Suprapubic skin (tissue), 4 donors: ENCODE measurements around the gene GPC5. TPM values are rescaled to one million over a fixed set of nuclear protein-coding genes. Genes with fewer than 3 reads are reported as not detected.

Experiments used
- DNase-seq, 2 donors: peaks; one replicate each; pipeline ENCODE4 v3.0.0-alpha.2; 2019; ENCODE audit warnings: low spot score in 2 of 2
- H3K27ac ChIP-seq: fragments of 200-600 bp; sonication (generic); one replicate; pipeline ENCODE4 v1.5.1; 2019
- H3K27me3 ChIP-seq: fragments of 200-600 bp; sonication (generic); one replicate; pipeline ENCODE4 v1.5.1; 2019
- H3K36me3 ChIP-seq: fragments of 200-600 bp; sonication (generic); one replicate; pipeline ENCODE4 v1.5.1; 2019
- H3K4me1 ChIP-seq: fragments of 200-600 bp; sonication (generic); one replicate; pipeline ENCODE4 v1.5.1; 2019
- H3K4me3 ChIP-seq: fragments of 200-600 bp; sonication (generic); one replicate; pipeline ENCODE4 v1.5.1; 2019; ENCODE audit warnings: mild to moderate bottlenecking
- H3K9me3 ChIP-seq: fragments of 200-600 bp; sonication (generic); one replicate; pipeline ENCODE4 v1.5.1; 2019
- CTCF ChIP-seq, 2 donors: fragments of 200-600 bp in 1 of 2; fragments of 450-650 bp in 1 of 2; sonication (generic) in 1 of 2; IDR thresholded peaks; one replicate each; pipeline ENCODE4 v1.5.1; 2016 to 2019; ENCODE audit warnings: antibody characterized with exemption in 2 of 2, mild to moderate bottlenecking in 1 of 2, moderate library complexity in 1 of 2
- EP300 ChIP-seq: sonication (generic); formaldehyde crosslinking; IDR thresholded peaks from one replicate; pipeline ENCODE4 v1.6.1; 2017; ENCODE audit warnings: antibody characterized with exemption
- POLR2A ChIP-seq, 2 donors: fragments of 450-650 bp; IDR thresholded peaks; one replicate each; pipeline ENCODE4 v1.6.1; 2017; ENCODE audit warnings: antibody characterized with exemption in 2 of 2, mild to moderate bottlenecking in 2 of 2, moderate library complexity in 2 of 2
- POLR2AphosphoS5 ChIP-seq, 3 donors: sonication (generic); formaldehyde crosslinking; IDR thresholded peaks; one replicate each; pipeline ENCODE4 v1.6.1; 2017; ENCODE audit warnings: antibody characterized with exemption in 3 of 3
- WGBS: methylation state at CpG from one replicate; pipeline ENCODE4 v1.1.5; 2018; 5-methylcytosine and 5-hydroxymethylcytosine counted together
- total RNA-seq, 4 donors: library from RNA; depleted of rRNA; stranded (reverse); fragments of >200 nt; gene quantifications; one replicate each; pipeline ENCODE4 v1.1.0, GENCODE V29; 2016

GPC5 gene
- total RNA-seq, 4 donors from 2014 or later = 0.55 TPM; not detected in 3

- Histone ChIP-seq H3K27me3 (no peaks in the 10 kb centered on the region), H3K36me3 (no peaks in the 10 kb centered on the region), H3K27ac (no peak overlapping the region), H3K9me3 (no peaks in the 10 kb centered on the region), H3K4me1 (no peaks in the 10 kb centered on the region), H3K4me3 (no peak overlapping the region)
- DNase-seq = no peak
- TF ChIP-seq POLR2A (IDR thresholded peaks at IDR 0.05) (no peak), EP300 (no peak), CTCF (IDR thresholded peaks at IDR 0.05) (no peak), POLR2AphosphoS5 (IDR thresholded peaks at IDR 0.05) (no peak)
Measured at GRCh38 chr13:92657565-92657964, 1259.1 kb downstream of the GPC5 start.

GRCh38 chr13:92658293-92658692, 1259.9 kb downstream of the GPC5 start:
- no peak overlapping the region for H3K27ac ChIP-seq
- WGBS = 87% methylated on average over 5 of the region's 5 CpGs
- no peaks in the 10 kb centered on the region for H3K9me3 ChIP-seq
- no peaks in the 10 kb centered on the region for H3K27me3 ChIP-seq
- no peak for DNase-seq
- H3K36me3 ChIP-seq = no peaks in the 10 kb centered on the region
- no peak overlapping the region for H3K4me3 ChIP-seq
- H3K4me1 ChIP-seq = no peaks in the 10 kb centered on the region
- TF ChIP-seq POLR2AphosphoS5 (IDR thresholded peaks at IDR 0.05) = no peak
- no peak for TF ChIP-seq EP300
- no peak for TF ChIP-seq POLR2A (IDR thresholded peaks at IDR 0.05)
- TF ChIP-seq CTCF (IDR thresholded peaks at IDR 0.05) = no peak

- Histone ChIP-seq H3K4me1 (no peaks in the 10 kb centered on the region), H3K36me3 (no peaks in the 10 kb centered on the region), H3K27me3 (no peaks in the 10 kb centered on the region), H3K27ac (no peak overlapping the region), H3K9me3 (no peaks in the 10 kb centered on the region), H3K4me3 (no peak overlapping the region)
- no peak for DNase-seq
- WGBS = 75% methylated on average over 1 of the region's 1 CpG
- TF ChIP-seq EP300 (no peak), CTCF (IDR thresholded peaks at IDR 0.05) (no peak), POLR2AphosphoS5 (IDR thresholded peaks at IDR 0.05) (no peak), POLR2A (IDR thresholded peaks at IDR 0.05) (no peak)
Measured at GRCh38 chr13:92661406-92661805, 1263.0 kb downstream of the GPC5 start.

GRCh38 chr13:92668157-92668556, 1269.7 kb downstream of the GPC5 start:
- no peaks in the 10 kb centered on the region for H3K4me1 ChIP-seq
- H3K27ac ChIP-seq = no peak overlapping the region
- no peaks in the 10 kb centered on the region for H3K27me3 ChIP-seq
- H3K36me3 ChIP-seq = no peaks in the 10 kb centered on the region
- TF ChIP-seq CTCF (IDR thresholded peaks at IDR 0.05) (no peak), POLR2A (IDR thresholded peaks at IDR 0.05) (no peak), EP300 (no peak), POLR2AphosphoS5 (IDR thresholded peaks at IDR 0.05) (no peak)
- no peak for DNase-seq
- no peaks in the 10 kb centered on the region for H3K9me3 ChIP-seq
- H3K4me3 ChIP-seq = no peak overlapping the region

- no peak overlapping the region for H3K27ac ChIP-seq
- 75% methylated on average over 2 of the region's 2 CpGs for WGBS
- H3K4me1 ChIP-seq = no peaks in the 10 kb centered on the region
- no peak for TF ChIP-seq POLR2AphosphoS5 (IDR thresholded peaks at IDR 0.05)
- TF ChIP-seq CTCF (IDR thresholded peaks at IDR 0.05) = no peak
- TF ChIP-seq POLR2A (IDR thresholded peaks at IDR 0.05) = no peak
- no peak for TF ChIP-seq EP300
- H3K4me3 ChIP-seq = no peak overlapping the region
- H3K36me3 ChIP-seq = no peaks in the 10 kb centered on the region
- DNase-seq = no peak
- H3K9me3 ChIP-seq = no peaks in the 10 kb centered on the region
- no peaks in the 10 kb centered on the region for H3K27me3 ChIP-seq
Measured at GRCh38 chr13:92670096-92670495, 1271.7 kb downstream of the GPC5 start.
